Measurements from ENCODE around the gene TPRG1L.

TPRG1L gene

GRCh38 chr1:3649342-3650247 lies 24.8 kb downstream of the TPRG1L start, which contains the start of gene WRAP73:
TSS of gene WRAP73 (minus strand) at chr1:3650103. CDS start at chr1:3649999, 104 bp downstream.
- H3K4me1 ChIP-seq (ENCODE audit: control insufficient read depth, insufficient read depth, low read length), result peaks cover 8% of the 10 kb centered on the region; the same call in 1 of the 2 replicates
- peak within 1 kb of the TSS; percentile 95 for H3K4me3 ChIP-seq (ENCODE audit: low read depth, low read length)
- no peaks in the 10 kb centered on the region for H3K9me3 ChIP-seq (ENCODE audit: control insufficient read depth, insufficient read depth, low read length)
- H3K27me3 ChIP-seq (ENCODE audit: control insufficient read depth, insufficient read depth, low read length), result peaks cover 46% of the 10 kb centered on the region
- 0 out of 2 replicates have a peak within 1 kb of the TSS, but pooled peaks have one; percentile 35 for H3K9ac ChIP-seq (ENCODE audit: low read depth, low read length)
- H3K27ac ChIP-seq (ENCODE audit: low read depth, low read length), result no peak within 1 kb of the TSS
- H3K36me3 ChIP-seq (ENCODE audit: control insufficient read depth, insufficient read depth, low read length), result peaks cover 33% of the 10 kb centered on the region

- no peak overlapping the region for H3K27ac ChIP-seq (ENCODE audit: low read depth, low read length)
- no peak overlapping the region for H3K9ac ChIP-seq (ENCODE audit: low read depth, low read length)
- H3K27me3 ChIP-seq (ENCODE audit: control insufficient read depth, insufficient read depth, low read length), result peaks cover 55% of the 10 kb centered on the region
- peak overlapping the region; percentile 95 for H3K4me3 ChIP-seq (ENCODE audit: low read depth, low read length)
- no peaks in the 10 kb centered on the region for H3K9me3 ChIP-seq (ENCODE audit: control insufficient read depth, insufficient read depth, low read length)
- H3K4me1 ChIP-seq (ENCODE audit: control insufficient read depth, insufficient read depth, low read length), result peaks cover 8% of the 10 kb centered on the region; the same call in 1 of the 2 replicates
- H3K36me3 ChIP-seq (ENCODE audit: control insufficient read depth, insufficient read depth, low read length), result peaks cover 28% of the 10 kb centered on the region
Observed at GRCh38 chr1:3650248-3651025, 25.6 kb downstream of the TPRG1L start.

GRCh38 chr1:3651026-3651929 lies 26.5 kb downstream of the TPRG1L start:
- peak overlapping the region; percentile 95 for H3K4me3 ChIP-seq (ENCODE audit: low read depth, low read length)
- peaks cover 61% of the 10 kb centered on the region for H3K27me3 ChIP-seq (ENCODE audit: control insufficient read depth, insufficient read depth, low read length)
- H3K9ac ChIP-seq (ENCODE audit: low read depth, low read length), result no peak overlapping the region
- H3K4me1 ChIP-seq (ENCODE audit: control insufficient read depth, insufficient read depth, low read length), result peaks cover 8% of the 10 kb centered on the region; the same call in 1 of the 2 replicates
- H3K9me3 ChIP-seq (ENCODE audit: control insufficient read depth, insufficient read depth, low read length), result no peaks in the 10 kb centered on the region
- peaks cover 19% of the 10 kb centered on the region for H3K36me3 ChIP-seq (ENCODE audit: control insufficient read depth, insufficient read depth, low read length)
- H3K27ac ChIP-seq (ENCODE audit: low read depth, low read length), result no peak overlapping the region

GRCh38 chr1:3651930-3652547 lies 27.2 kb downstream of the TPRG1L start, which contains the start of gene TP73:
TSS of gene TP73 (plus strand) at chr1:3652516. CDS start at chr1:3682366, 29,850 bp downstream.
- H3K36me3 ChIP-seq (ENCODE audit: control insufficient read depth, insufficient read depth, low read length), result peaks cover 12% of the 10 kb centered on the region
- no peaks in the 10 kb centered on the region for H3K9me3 ChIP-seq (ENCODE audit: control insufficient read depth, insufficient read depth, low read length)
- no peak within 1 kb of the TSS for H3K27ac ChIP-seq (ENCODE audit: low read depth, low read length)
- H3K9ac ChIP-seq (ENCODE audit: low read depth, low read length), result no peak within 1 kb of the TSS
- peak within 1 kb of the TSS; percentile 95 for H3K4me3 ChIP-seq (ENCODE audit: low read depth, low read length)
- H3K27me3 ChIP-seq (ENCODE audit: control insufficient read depth, insufficient read depth, low read length), result peaks cover 69% of the 10 kb centered on the region
- H3K4me1 ChIP-seq (ENCODE audit: control insufficient read depth, insufficient read depth, low read length), result peaks cover 8% of the 10 kb centered on the region; the same call in 1 of the 2 replicates

GRCh38 chr1:3652548-3653285 lies 27.9 kb downstream of the TPRG1L start:
- no peak overlapping the region for H3K27ac ChIP-seq (ENCODE audit: low read depth, low read length)
- H3K9me3 ChIP-seq (ENCODE audit: control insufficient read depth, insufficient read depth, low read length), result no peaks in the 10 kb centered on the region
- 0 out of 2 replicates have a peak, but pooled peaks cover 5% of the 10 kb centered on the region for H3K36me3 ChIP-seq (ENCODE audit: control insufficient read depth, insufficient read depth, low read length)
- peaks cover 8% of the 10 kb centered on the region; the same call in 1 of the 2 replicates for H3K4me1 ChIP-seq (ENCODE audit: control insufficient read depth, insufficient read depth, low read length)
- peaks cover 74% of the 10 kb centered on the region for H3K27me3 ChIP-seq (ENCODE audit: control insufficient read depth, insufficient read depth, low read length)
- no peak overlapping the region for H3K9ac ChIP-seq (ENCODE audit: low read depth, low read length)
- peak overlapping the region; percentile 95 for H3K4me3 ChIP-seq (ENCODE audit: low read depth, low read length)

GRCh38 chr1:3653286-3653618 lies 28.4 kb downstream of the TPRG1L start:
- Histone ChIP-seq H3K27me3 (ENCODE audit: control insufficient read depth, insufficient read depth, low read length) (peaks cover 80% of the 10 kb centered on the region), H3K36me3 (ENCODE audit: control insufficient read depth, insufficient read depth, low read length) (no peaks in the 10 kb centered on the region), H3K9me3 (ENCODE audit: control insufficient read depth, insufficient read depth, low read length) (no peaks in the 10 kb centered on the region), H3K4me1 (ENCODE audit: control insufficient read depth, insufficient read depth, low read length) (peaks cover 8% of the 10 kb centered on the region; the same call in 1 of the 2 replicates), H3K4me3 (ENCODE audit: low read depth, low read length) (peak overlapping the region; percentile 95; the same call in 1 of the 2 replicates), H3K27ac (ENCODE audit: low read depth, low read length) (no peak overlapping the region), H3K9ac (ENCODE audit: low read depth, low read length) (no peak overlapping the region)

DNA sequence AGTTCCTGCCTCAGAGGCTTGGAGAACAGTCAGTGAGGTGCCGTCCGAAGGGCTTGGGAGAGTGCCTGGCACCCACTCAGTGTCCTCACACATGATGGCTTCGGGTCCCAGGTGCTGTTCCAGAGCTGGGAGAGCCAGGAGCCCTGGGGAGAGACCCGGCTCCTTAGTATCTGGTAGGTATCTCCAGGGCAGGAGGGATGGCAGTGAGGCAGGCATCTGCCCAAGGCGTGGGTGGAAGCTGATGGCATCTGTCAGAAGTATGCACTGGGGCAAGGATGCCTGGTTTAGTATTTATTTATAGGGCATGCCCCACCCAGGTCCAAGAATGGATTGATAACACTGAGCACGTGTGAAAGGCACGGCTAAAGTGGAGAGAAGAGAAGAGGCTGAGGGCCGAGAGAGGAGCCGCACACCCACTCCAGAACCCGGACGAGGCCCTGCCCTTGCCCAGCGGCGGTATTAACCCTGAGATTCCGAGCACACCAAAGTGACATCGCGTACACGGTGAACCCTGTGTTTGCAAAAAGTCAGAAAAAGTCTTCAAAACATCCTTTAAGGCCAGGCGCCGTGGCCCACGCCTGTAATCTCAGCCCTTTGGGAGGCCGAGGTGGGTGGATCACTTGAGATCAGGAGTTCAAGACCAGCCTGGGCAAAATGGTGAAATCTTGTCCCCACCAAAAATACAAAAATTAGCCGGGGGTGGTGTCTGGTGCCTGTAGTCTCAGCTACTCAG lies 29.9 kb downstream of the TPRG1L start:
- Histone ChIP-seq H3K9ac (ENCODE audit: low read depth, low read length) (no peak overlapping the region), H3K4me1 (ENCODE audit: control insufficient read depth, insufficient read depth, low read length) (peaks cover 2% of the 10 kb centered on the region; the same call in 1 of the 2 replicates), H3K36me3 (ENCODE audit: control insufficient read depth, insufficient read depth, low read length) (no peaks in the 10 kb centered on the region), H3K4me3 (ENCODE audit: low read depth, low read length) (no peak overlapping the region), H3K27ac (ENCODE audit: low read depth, low read length) (no peak overlapping the region), H3K9me3 (ENCODE audit: control insufficient read depth, insufficient read depth, low read length) (no peaks in the 10 kb centered on the region), H3K27me3 (ENCODE audit: control insufficient read depth, insufficient read depth, low read length) (peaks cover 84% of the 10 kb centered on the region)

- Histone ChIP-seq H3K4me3 (ENCODE audit: low read depth, low read length) (no peak overlapping the region), H3K4me1 (ENCODE audit: control insufficient read depth, insufficient read depth, low read length) (no peaks in the 10 kb centered on the region; the same call in 1 of the 2 replicates), H3K36me3 (ENCODE audit: control insufficient read depth, insufficient read depth, low read length) (no peaks in the 10 kb centered on the region), H3K27me3 (ENCODE audit: control insufficient read depth, insufficient read depth, low read length) (peaks cover 74% of the 10 kb centered on the region), H3K27ac (ENCODE audit: low read depth, low read length) (no peak overlapping the region), H3K9ac (ENCODE audit: low read depth, low read length) (no peak overlapping the region), H3K9me3 (ENCODE audit: control insufficient read depth, insufficient read depth, low read length) (no peaks in the 10 kb centered on the region)
Observed at GRCh38 chr1:3656450-3657095, 31.8 kb downstream of the TPRG1L start.

DNA sequence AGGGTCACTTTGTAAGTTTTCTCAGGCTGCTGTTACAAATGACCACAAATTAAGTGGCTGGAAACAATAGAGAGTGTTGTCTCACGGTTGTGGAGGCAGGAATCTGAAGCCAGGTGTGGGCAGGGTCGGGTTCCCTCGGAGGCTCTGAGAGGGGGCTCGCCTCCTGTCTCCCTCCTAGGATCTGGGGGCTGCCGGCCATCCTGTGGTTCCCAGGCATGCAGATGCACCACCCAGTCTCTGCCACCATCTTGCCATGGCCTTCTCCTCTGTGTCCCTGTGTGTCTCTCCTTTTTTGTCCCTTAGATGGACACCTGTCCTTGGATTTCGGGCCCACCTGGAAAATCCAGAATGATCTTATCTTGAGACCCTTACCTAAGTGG lies 32.3 kb downstream of the TPRG1L start:
- Histone ChIP-seq H3K27ac (ENCODE audit: low read depth, low read length) (no peak overlapping the region), H3K27me3 (ENCODE audit: control insufficient read depth, insufficient read depth, low read length) (peaks cover 68% of the 10 kb centered on the region), H3K4me3 (ENCODE audit: low read depth, low read length) (no peak overlapping the region), H3K9me3 (ENCODE audit: control insufficient read depth, insufficient read depth, low read length) (no peaks in the 10 kb centered on the region), H3K9ac (ENCODE audit: low read depth, low read length) (no peak overlapping the region), H3K36me3 (ENCODE audit: control insufficient read depth, insufficient read depth, low read length) (no peaks in the 10 kb centered on the region), H3K4me1 (ENCODE audit: control insufficient read depth, insufficient read depth, low read length) (no peaks in the 10 kb centered on the region; the same call in 1 of the 2 replicates)
